Neural progenitor cell (in vitro differentiated cells): ENCODE results near the gene SYNJ2. TPM values are rescaled to one million over a fixed set of nuclear protein-coding genes. Genes with fewer than 3 reads are reported as not detected.

ENCODE experiments used
- DNase-seq: peaks from one replicate; pipeline ENCODE4 v3.0.0-alpha.2; 2016; ENCODE audit warnings: low spot score
- H2AFZ ChIP-seq: fragments of 200-600 bp; sonication (generic); replicated peaks from 2 replicates; pipeline ENCODE4 v1.6.1; 2016; ENCODE audit warnings: antibody characterized with exemption
- H3F3A ChIP-seq: fragments of 200-600 bp; sonication (generic); 2 replicates; pipeline ENCODE4 v1.6.1; 2016; ENCODE audit warnings: antibody characterized with exemption, low read depth
- H3K27ac ChIP-seq: fragments of 200-600 bp; sonication (generic); 2 replicates; pipeline ENCODE4 v1.5.1; 2016; ENCODE audit warnings: mild to moderate bottlenecking
- H3K27me3 ChIP-seq: fragments of 200-600 bp; sonication (generic); 2 replicates; pipeline ENCODE4 v1.6.1; 2016; ENCODE audit warnings: mild to moderate bottlenecking, moderate library complexity
- H3K36me3 ChIP-seq: fragments of 200-600 bp; sonication (generic); 2 replicates; pipeline ENCODE4 v1.5.1; 2016
- H3K4me1 ChIP-seq: fragments of 200-600 bp; sonication (generic); 2 replicates; pipeline ENCODE4 v1.6.1; 2016; ENCODE audit warnings: mixed run types
- H3K4me2 ChIP-seq: fragments of 200-600 bp; sonication (generic); 2 replicates; pipeline ENCODE4 v1.6.1; 2016
- H3K4me3 ChIP-seq: fragments of 200-600 bp; sonication (generic); 2 replicates; pipeline ENCODE4 v1.5.1; 2016
- H3K79me2 ChIP-seq: fragments of 200-600 bp; sonication (generic); 2 replicates; pipeline ENCODE4 v1.6.1; 2016; ENCODE audit warnings: low read depth
- H3K9ac ChIP-seq: fragments of 200-600 bp; sonication (generic); 2 replicates; pipeline ENCODE4 v1.6.1; 2016
- H3K9me3 ChIP-seq: fragments of 200-600 bp; sonication (generic); 2 replicates; pipeline ENCODE4 v1.5.1; 2016; ENCODE audit warnings: low read depth
- H4K20me1 ChIP-seq: fragments of 200-600 bp; sonication (generic); 2 replicates; pipeline ENCODE4 v1.6.1; 2016; ENCODE audit warnings: low read depth
- H3K27ac Mint-ChIP-seq: 3 replicates; pipeline ENCODE4 v1.8.0; 2021; ENCODE audit warnings: mixed read lengths
- H3K27me3 Mint-ChIP-seq: 2 replicates; pipeline ENCODE4 v1.8.0; 2022; ENCODE audit warnings: low read depth, mild to moderate bottlenecking, inconsistent platforms, moderate library complexity, mixed read lengths; ENCODE audit not compliant: insufficient read depth
- H3K36me3 Mint-ChIP-seq: 3 replicates; pipeline ENCODE4 v1.8.0; 2021; ENCODE audit warnings: mixed read lengths
- H3K4me1 Mint-ChIP-seq: 3 replicates; pipeline ENCODE4 v1.8.0; 2021; ENCODE audit warnings: mixed read lengths
- H3K4me3 Mint-ChIP-seq: 3 replicates; pipeline ENCODE4 v1.8.0; 2021; ENCODE audit warnings: mild to moderate bottlenecking, moderate library complexity, mixed read lengths
- H3K9me3 Mint-ChIP-seq: 3 replicates; pipeline ENCODE4 v1.8.0; 2020; ENCODE audit warnings: mixed read lengths
- CTCF ChIP-seq: fragments of 200-600 bp; sonication (generic); IDR thresholded peaks from 2 replicates; pipeline ENCODE4 v1.5.1; 2017; ENCODE audit warnings: antibody characterized with exemption, mild to moderate bottlenecking
- EZH2 ChIP-seq: fragments of 200-600 bp; sonication (generic); IDR thresholded peaks from 2 replicates; pipeline ENCODE4 v1.6.1; 2017; ENCODE audit warnings: antibody characterized with exemption, mild to moderate bottlenecking, moderate library complexity
- EZH2phosphoT487 ChIP-seq: fragments of 200-600 bp; sonication (generic); IDR thresholded peaks from 2 replicates; pipeline ENCODE4 v1.6.1; 2017; ENCODE audit warnings: antibody characterized with exemption
- total RNA-seq: library from RNA; depleted of rRNA; stranded (reverse); fragments of >200 nt; gene quantifications from 2 replicates; pipeline ENCODE4 v1.2.3, GENCODE V29; 2015; ENCODE audit warnings: low replicate concordance

SYNJ2 gene
- total RNA-seq, 1 donor from 2014 or later = 4.8 TPM

- DNase-seq = no peak
- H3K36me3 ChIP-seq = no peaks in the 10 kb centered on the region
- H3K4me1 Mint-ChIP-seq = peaks cover 25% of the 10 kb centered on the region
- no peaks in the 10 kb centered on the region for H3K27me3 Mint-ChIP-seq
- H3K4me2 ChIP-seq = no peak overlapping the region
- H3K36me3 Mint-ChIP-seq = no peaks in the 10 kb centered on the region
- no peak overlapping the region for H3K4me3 Mint-ChIP-seq
- peaks cover 15% of the 10 kb centered on the region for H3K27me3 ChIP-seq
- no peaks in the 10 kb centered on the region for H3K9me3 Mint-ChIP-seq
- H3K27ac ChIP-seq = no peak overlapping the region
- no peak overlapping the region for H3K27ac Mint-ChIP-seq
- no peaks in the 10 kb centered on the region for H3K9me3 ChIP-seq
- peaks cover 13% of the 10 kb centered on the region for H3K4me1 ChIP-seq
- TF ChIP-seq CTCF (no peak), EZH2 (no peak), EZH2phosphoT487 (no peak)
- no peak overlapping the region for H3K9ac ChIP-seq
- H3K79me2 ChIP-seq = no peaks in the 10 kb centered on the region
- no peak overlapping the region for H2AFZ ChIP-seq
- H3K4me3 ChIP-seq = no peak overlapping the region
- H3F3A ChIP-seq = peaks cover 5% of the 10 kb centered on the region
- H4K20me1 ChIP-seq = peaks cover 1% of the 10 kb centered on the region
Observed at GRCh38 chr6:157987788-157988699, 6.4 kb downstream of the SYNJ2 start.

- no peaks in the 10 kb centered on the region for H3K79me2 ChIP-seq
- H3K27ac ChIP-seq = no peak overlapping the region
- H3K4me1 Mint-ChIP-seq = peaks cover 23% of the 10 kb centered on the region
- no peaks in the 10 kb centered on the region for H3K27me3 Mint-ChIP-seq
- no peak overlapping the region for H2AFZ ChIP-seq
- H3K36me3 Mint-ChIP-seq = no peaks in the 10 kb centered on the region
- no peak overlapping the region for H3K9ac ChIP-seq
- no peak overlapping the region for H3K27ac Mint-ChIP-seq
- no peak overlapping the region for H3K4me3 Mint-ChIP-seq
- DNase-seq = no peak
- no peak overlapping the region for H3K4me2 ChIP-seq
- H3K36me3 ChIP-seq = no peaks in the 10 kb centered on the region
- H4K20me1 ChIP-seq = no peaks in the 10 kb centered on the region
- peaks cover 13% of the 10 kb centered on the region for H3K4me1 ChIP-seq
- peaks cover 8% of the 10 kb centered on the region for H3K27me3 ChIP-seq
- H3F3A ChIP-seq = peaks cover 5% of the 10 kb centered on the region
- H3K9me3 Mint-ChIP-seq = no peaks in the 10 kb centered on the region
- TF ChIP-seq EZH2phosphoT487 (no peak), CTCF (no peak), EZH2 (no peak)
- H3K4me3 ChIP-seq = no peak overlapping the region
- H3K9me3 ChIP-seq = no peaks in the 10 kb centered on the region
Observed at GRCh38 chr6:157988700-157989063, 7.0 kb downstream of the SYNJ2 start.

GRCh38 chr6:157989541-157990289 is 8.1 kb downstream of the SYNJ2 start:
- no peaks in the 10 kb centered on the region for H3K79me2 ChIP-seq
- no peak overlapping the region for H3K27ac ChIP-seq

More at GRCh38 chr6:157989541-157990289, 8.1 kb downstream of the SYNJ2 start:
- no peak overlapping the region for H3K27ac Mint-ChIP-seq
- Histone ChIP-seq H3K9me3 (no peaks in the 10 kb centered on the region), H3K27me3 (no peaks in the 10 kb centered on the region), H3K4me3 (no peak overlapping the region), H3K4me2 (no peak overlapping the region), H3F3A (peaks cover 5% of the 10 kb centered on the region), H4K20me1 (no peaks in the 10 kb centered on the region), H3K36me3 (no peaks in the 10 kb centered on the region), H2AFZ (no peak overlapping the region), H3K9ac (no peak overlapping the region), H3K4me1 (peaks cover 13% of the 10 kb centered on the region)
- H3K9me3 Mint-ChIP-seq = no peaks in the 10 kb centered on the region
- no peaks in the 10 kb centered on the region for H3K27me3 Mint-ChIP-seq
- no peaks in the 10 kb centered on the region for H3K36me3 Mint-ChIP-seq
- DNase-seq = no peak
- H3K4me1 Mint-ChIP-seq = peaks cover 19% of the 10 kb centered on the region
- no peak for TF ChIP-seq EZH2
- no peak for TF ChIP-seq EZH2phosphoT487
- TF ChIP-seq CTCF = no peak
- H3K4me3 Mint-ChIP-seq = no peak overlapping the region
